Activated CD4-positive, alpha-beta T cell treated with anti-CD3 and anti-CD28 coated beads, Interleukin-2, amount 50 U/mL, for 48 hours (primary cell): ENCODE results near the gene GSTT4.
"Not testable (repeated sequence)": the region's sequence is repeated elsewhere in the genome, so short reads cannot be mapped to it uniquely, and the experiment has no call there.

ENCODE experiments used
- DNase-seq, 2 experiments: peaks; one replicate each; pipeline ENCODE4 v3.0.0-alpha.2; 2020

GSTT4 gene

DNA sequence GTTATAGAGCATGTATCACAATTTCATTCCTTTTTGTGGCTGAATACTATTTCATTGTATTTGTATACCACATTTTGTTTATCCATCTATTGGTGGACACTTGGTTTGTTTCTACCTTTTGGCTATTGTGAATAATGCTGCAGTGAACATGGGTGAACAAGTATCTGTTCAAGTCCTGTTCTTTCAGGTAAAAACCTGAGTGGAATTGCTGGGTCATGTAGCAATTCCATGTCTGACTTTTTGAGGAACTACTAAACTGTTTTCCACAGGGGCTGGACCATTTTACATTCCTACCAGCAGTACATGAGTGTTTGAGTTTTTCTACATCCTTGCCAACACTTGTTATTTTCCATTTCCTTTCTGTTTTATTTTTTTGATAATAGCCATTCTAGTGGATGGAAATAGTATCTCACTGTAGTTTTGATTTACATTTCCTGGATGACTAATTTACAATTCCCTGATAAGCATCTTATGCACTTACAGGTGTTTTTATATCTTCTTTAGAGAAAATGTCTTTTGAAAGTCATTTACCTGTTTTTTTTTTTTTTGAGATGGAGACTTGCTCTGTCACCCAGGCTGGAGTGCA, 18.0 kb upstream of the GSTT4 start:
- DNase-seq: no peak

DNA sequence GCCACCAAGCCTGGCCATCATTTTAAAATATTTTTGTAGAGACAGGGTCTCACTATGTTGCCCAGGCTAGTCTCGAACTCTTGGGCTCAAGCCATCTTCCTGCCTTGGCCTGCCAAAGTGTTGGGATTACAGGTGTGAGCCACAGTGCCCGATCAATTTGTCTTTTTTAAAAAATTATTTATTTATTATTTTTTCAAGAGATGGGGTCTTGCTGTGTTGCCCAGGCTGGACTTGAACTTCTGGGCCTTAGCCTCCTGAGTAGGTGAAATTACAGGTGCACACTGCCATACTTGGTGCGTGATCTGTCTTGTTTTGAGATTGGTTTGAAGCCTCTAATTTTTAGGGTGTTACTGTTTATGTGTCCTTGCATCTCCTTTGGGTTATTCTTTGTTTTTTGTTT, 16.1 kb upstream of the GSTT4 start:
- no peak for DNase-seq

GRCh38 chr22:24016156-24016555, 10.9 kb upstream of the GSTT4 start:
- DNase-seq: no peak

- DNase-seq: no peak
These were observed 6.4 kb upstream of the GSTT4 start for GRCh38 chr22:24011735-24012068.

- DNase-seq: no peak
These were observed 4.8 kb upstream of the GSTT4 start for GRCh38 chr22:24010018-24010391.

- no peak for DNase-seq
These were observed 4.2 kb upstream of the GSTT4 start for GRCh38 chr22:24009227-24010017.

GRCh38 chr22:24008381-24009226, 3.4 kb upstream of the GSTT4 start:
- DNase-seq: no peak

GRCh38 chr22:24008022-24008283, 2.7 kb upstream of the GSTT4 start:
- DNase-seq: no peak

DNA sequence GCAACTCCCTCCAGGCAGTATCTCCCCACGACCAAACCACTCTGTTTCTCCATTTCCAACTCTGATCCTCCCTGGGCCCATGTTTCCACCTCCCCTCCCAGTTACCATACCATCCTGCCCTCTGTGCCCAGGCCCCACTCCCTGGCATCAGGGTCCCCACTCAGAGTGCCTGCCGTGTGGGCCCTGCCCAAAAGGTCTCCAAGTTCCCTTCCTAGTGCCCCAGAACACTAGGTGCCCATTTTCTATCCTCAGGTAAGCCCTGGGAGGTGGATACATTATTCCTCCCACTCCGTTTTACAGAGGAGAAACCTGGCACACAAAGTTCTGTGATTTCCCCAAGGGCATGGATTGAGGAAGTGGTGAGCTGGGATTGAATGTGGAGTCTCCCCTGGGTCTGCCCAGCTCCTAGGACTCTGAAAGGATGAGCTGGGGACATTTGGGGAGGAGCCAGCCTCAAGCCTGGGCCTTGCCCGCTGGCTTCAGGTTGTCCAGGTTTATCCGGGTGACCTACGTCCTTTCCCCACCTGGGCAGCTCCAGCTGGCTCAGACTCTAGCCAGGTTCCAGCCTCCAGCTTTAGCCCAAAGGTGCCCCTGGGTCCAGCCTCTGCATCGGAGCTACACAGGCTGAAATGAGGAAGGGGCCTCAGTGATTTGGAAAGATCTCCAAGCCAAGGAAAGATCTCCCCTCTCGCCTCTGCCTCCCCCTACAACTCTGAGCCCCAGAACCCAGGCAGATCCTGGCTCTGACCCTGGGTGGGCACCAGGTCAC, 2.2 kb upstream of the GSTT4 start:
- no peak for DNase-seq

DNA sequence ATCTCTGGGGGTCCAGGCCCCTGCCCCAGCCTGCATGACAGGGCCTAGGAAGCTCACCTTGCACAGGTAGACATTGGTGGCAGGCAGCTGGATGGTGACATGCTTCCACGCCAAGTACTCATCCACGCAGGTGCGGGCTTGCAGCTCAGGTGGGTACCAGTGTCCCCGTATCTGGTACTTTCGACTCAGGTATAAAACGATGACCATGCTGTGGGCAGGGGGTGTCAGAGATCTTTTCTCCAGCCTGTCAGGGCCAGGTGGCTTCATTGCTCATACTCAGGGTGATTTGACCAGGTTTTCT, 1.6 kb upstream of the GSTT4 start:
- no peak for DNase-seq

GRCh38 chr22:24006207-24006913, 1.1 kb upstream of the GSTT4 start:
- no peak for DNase-seq

DNA sequence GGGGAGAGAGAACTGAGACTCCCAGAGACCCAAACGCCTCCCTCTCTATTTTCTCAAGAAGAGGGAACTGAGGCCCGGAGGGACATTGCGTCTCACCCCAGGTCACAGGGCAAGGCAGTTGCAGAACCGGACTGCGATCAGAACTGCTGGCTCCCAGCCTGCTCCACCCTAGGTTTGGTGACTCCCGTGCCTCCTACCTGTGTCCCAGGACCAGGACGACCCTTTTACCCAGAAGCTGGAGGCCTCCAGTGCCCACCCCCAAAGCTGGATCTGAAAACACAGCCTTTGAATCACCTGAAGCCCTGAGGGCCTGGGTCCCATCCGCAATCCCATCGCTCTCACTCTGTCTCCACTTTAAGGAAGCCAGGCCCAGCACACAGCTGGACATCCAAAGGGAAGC, 1.4 kb downstream of the GSTT4 start:
- DNase-seq: no peak

DNA sequence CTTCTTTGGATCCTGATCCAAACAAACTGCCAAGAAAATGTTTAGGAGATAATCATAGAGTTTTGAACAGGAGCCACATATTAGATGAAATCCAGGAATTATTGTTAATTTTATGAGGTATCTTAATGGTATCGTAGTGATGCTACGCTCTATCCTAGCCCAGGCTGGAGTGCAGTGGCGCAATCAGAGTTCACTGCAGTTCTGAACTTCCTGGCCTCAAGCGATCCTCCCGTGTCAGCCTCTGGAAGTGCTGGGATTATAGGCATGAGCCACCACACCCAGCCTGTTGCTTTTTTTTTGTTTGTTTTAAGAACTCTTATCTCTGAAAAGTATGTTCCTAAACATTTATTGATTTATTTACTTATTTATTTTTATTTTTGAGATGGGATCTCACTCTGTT, 2.4 kb downstream of the GSTT4 start:
- DNase-seq: no peak

DNA sequence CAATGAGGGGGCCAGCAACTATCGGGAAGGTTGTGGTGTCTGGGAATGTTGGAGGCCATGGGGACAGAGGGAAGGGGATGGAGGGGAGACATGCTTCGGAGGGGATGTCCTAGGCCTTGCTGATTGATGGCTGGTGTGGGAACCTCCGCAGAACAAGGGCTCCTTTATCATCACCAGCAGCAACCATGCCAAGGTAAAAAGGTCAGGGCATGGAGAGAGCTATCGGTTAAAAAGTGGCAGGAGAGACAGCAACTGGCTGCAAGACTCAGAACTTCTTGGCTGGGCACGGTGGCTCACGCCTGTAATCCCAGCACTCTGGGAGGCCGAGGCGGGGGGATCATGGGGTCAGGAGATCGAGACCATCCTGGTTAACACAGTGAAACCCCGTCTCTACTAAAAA, 3.0 kb downstream of the GSTT4 start:
- DNase-seq: no peak

DNA sequence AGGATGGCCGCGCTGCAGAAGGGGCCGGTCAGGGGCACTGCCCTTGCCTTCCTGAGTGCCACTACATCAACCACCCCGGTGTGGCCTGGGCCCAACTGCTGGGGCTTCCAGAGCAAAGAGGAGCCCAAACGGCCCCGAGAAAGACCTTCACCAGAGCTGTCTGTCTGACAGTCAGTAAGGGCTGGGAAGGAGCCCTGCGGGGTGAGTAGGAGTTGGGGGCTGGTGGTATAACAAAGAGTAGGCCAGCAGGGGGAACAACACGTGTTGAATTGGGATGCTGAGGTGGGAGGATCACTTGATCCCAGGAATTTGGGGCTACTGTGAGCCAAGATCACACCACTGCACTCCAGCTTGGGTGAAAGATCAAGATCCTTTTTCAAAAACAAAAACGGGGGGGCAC, 3.9 kb downstream of the GSTT4 start:
- no peak for DNase-seq

- not testable (repeated sequence) for DNase-seq
These were observed 5.5 kb downstream of the GSTT4 start for GRCh38 chr22:23999779-24000178.

DNA sequence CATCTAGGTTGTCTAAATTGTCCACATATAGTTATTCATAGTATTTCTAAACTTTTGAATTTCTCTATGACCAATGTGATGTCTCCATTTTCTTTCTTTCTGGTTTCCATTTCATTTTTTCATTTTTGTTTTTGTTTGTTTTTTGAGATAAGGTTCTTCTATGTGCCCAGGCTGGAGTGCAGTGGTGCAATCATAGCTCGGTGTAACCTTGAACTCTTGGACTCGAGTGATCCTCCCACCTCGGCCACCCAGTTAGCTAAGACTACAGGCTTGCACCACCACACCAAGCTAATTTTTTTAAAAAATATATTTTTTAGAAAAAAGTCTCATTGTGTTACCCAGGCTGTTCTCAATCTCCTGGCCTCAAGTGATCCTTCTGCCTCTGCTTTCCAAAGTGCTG, 8.2 kb downstream of the GSTT4 start:
- DNase-seq: no peak

- DNase-seq: not testable (repeated sequence)
These were observed 11.6 kb downstream of the GSTT4 start for GRCh38 chr22:23993581-23994177.

GRCh38 chr22:23993080-23993479, 12.2 kb downstream of the GSTT4 start:
- DNase-seq: not testable (repeated sequence)

- not testable (repeated sequence) for DNase-seq
These were observed 15.5 kb downstream of the GSTT4 start for GRCh38 chr22:23989583-23990244.

DNA sequence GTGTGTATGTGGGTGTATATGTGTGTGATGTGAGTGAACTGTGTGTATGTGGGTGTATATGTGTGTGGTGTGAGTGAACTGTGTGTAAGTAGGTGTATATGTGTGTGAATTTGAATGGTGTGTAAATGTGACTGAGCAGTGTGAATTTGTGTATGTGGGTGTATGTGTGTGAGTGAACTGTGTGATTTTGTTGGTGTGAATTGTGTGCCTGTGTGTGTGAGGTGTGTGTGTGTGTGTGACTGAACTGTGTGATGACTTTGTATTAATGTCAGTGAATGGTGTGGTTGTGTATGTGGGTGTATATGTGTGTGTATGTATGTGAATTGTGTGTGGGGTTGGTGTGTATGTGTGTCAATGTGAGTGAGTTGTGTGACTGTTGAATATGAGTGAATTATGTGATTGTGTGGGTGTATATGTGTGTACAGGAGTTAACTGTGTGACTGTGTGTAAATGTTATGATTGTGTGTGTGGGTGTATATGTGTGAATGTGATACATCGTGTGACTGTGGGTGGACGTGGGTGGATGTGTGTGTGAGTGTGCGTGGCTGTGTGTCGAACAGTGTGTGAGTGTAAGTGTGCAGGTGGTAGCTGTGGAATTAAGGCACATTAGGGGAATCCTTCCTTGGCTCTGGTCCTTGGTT, 18.6 kb downstream of the GSTT4 start:
- not testable (repeated sequence) for DNase-seq

DNA sequence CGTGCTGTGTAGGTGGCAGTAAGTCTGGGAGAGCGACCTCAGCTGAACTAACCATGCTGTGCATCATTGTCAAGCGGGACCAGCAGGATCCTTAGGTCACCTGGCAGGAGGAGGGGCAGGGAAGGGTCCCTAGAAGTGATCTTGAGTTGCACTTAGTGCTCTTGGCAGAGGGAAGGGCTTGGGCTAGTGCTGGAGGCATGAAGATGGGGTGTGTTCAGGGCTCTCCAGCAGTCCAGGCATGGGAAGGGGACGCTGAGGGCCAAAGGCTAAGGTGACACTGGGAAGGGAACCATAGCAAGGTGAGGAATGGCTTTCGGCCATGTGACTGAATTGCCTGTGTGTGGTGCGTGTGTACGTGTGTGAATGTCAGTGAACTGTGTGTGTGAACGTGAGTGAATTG, 19.2 kb downstream of the GSTT4 start:
- not testable (repeated sequence) for DNase-seq
